ENCODE data around the gene NDUFS4. TPM values are rescaled to one million over a fixed set of nuclear protein-coding genes. Genes with fewer than 3 reads are reported as not detected.
"Not testable (repeated sequence)": the region's sequence is repeated elsewhere in the genome, so short reads cannot be mapped to it uniquely, and the experiment has no call there.

The NDUFS4 gene
- total and polyA plus RNA-seq, 9 of the 15 experiments (the other 6 are each of a cell fraction or from before 2014, with no cell fraction given) = 68.7 to 313 (median 113) TPM

DNA sequence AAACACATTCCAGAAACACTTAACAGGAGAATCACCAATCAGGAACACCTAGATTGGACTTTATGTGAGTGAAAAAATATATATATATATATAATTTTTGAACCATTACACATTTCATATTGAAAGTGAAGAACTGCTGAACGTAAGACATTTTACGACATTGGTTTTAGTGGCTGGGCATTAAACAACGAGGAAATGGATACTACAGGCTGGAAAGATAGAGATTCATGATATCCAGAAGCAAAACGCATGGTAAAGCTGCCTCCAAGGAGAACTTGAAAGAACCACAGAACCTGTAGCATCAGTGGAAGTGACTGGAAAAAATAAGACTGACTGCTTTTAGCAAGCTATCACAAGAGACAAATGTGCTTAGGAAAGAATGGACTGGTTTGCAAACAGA, 13.2 kb upstream of the NDUFS4 start:
- DNase-seq (ENCODE audit: extremely low read depth in 1 of 4, low spot score in 3 of 4) (no peak), ATAC-seq (no peak)
- in situ Hi-C loops (cut with MboI) = no loop called here

DNA sequence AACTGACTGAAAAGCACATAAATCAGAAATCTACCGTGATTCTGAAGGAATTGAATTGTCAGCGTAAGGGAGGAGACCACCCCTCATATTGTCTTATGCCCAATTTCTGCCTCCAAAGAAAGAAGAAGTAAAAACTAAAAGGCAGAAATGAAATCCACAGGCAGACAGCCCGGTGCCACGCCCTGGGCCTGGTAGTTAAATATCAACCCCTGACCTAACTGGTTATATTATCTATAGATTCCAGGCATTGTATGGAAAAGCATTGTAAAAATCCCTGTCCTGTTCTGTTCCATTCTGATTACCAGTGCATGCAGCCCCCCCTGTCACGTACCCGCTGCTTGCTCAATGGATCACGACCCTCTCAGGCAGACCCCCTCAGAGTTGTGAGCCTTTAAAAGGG, 11.9 kb upstream of the NDUFS4 start:
- POLR2A ChIA-PET; FAIRE-seq; ATAC-seq; H3K79me2 ChIP-seq (ENCODE audit: control insufficient read depth, insufficient read depth, low read length); H3K36me3 ChIP-seq (ENCODE audit: control insufficient read depth, insufficient read depth, low read length); BruUV-seq (replicated peaks); CTCF ChIA-PET (ENCODE audit: low intra/inter-chr PET ratio); H4K20me1 ChIP-seq (replicated peaks; ENCODE audit: control insufficient read depth, insufficient read depth, low read length); in situ Hi-C loops (cut with MboI); DNase-seq (ENCODE audit: extremely low read depth in 1 of 4, low spot score in 3 of 4); intact Hi-C loops (cut with micrococcal nuclease); H3K27me3 ChIP-seq (ENCODE audit: control insufficient read depth in 2 of 2, insufficient read depth in 2 of 2, low read length in 2 of 2); H3K4me2 ChIP-seq (ENCODE audit: insufficient read depth, low read length); H2AFZ ChIP-seq (ENCODE audit: low read depth, low read length); H3K9me1 ChIP-seq (ENCODE audit: control insufficient read depth, insufficient read depth, low read length); H3K27ac ChIP-seq (ENCODE audit: extremely low read depth, low read depth, low read length); H3K9me3 ChIP-seq (replicated peaks; ENCODE audit: control insufficient read depth, insufficient read depth, low read depth, low read length); H3K4me3 ChIP-seq; H3K9ac ChIP-seq (ENCODE audit: insufficient read depth in 1 of 2, low read depth in 2 of 2, low read length in 2 of 2): not testable (repeated sequence)
- WGBS (ENCODE audit: insufficient coverage, low coverage, missing lambda C conversion rate) = 65% methylated on average over 6 of the region's 7 CpGs
- H3K4me1 ChIP-seq (replicated peaks in 1 of 2; ENCODE audit: control insufficient read depth in 2 of 2, insufficient read depth in 2 of 2, low read length in 2 of 2) = peaks cover 0 to 13% of the 10 kb centered on the region in 2 experiments; a peak in 3 of 5 replicates

More for the DNA sequence above, 13.2 kb upstream of the NDUFS4 start:
- no peak overlapping the region for H3K4me3 ChIP-seq
- no peak for FAIRE-seq
- no peaks in the 10 kb centered on the region for H3K27me3 ChIP-seq (ENCODE audit: control insufficient read depth in 2 of 2, insufficient read depth in 2 of 2, low read length in 2 of 2)
- H3K27ac ChIP-seq (ENCODE audit: extremely low read depth, low read depth, low read length) = no peak overlapping the region
- no peaks in the 10 kb centered on the region for H3K9me1 ChIP-seq (ENCODE audit: control insufficient read depth, insufficient read depth, low read length)
- TF ChIP-seq SPI1 (IDR thresholded peaks at IDR 0.05; ENCODE audit: borderline replicate concordance, low read depth, low read length) (no peak), NRF1 (conservative IDR thresholded peaks at IDR 0.05 in 1 of 2, IDR thresholded peaks at IDR 0.05 in 1 of 2) (no peak), MIER1 (IDR thresholded peaks at IDR 0.05; ENCODE audit: low read depth) (no peak)
- TF ChIP-seq, protein P1, sequence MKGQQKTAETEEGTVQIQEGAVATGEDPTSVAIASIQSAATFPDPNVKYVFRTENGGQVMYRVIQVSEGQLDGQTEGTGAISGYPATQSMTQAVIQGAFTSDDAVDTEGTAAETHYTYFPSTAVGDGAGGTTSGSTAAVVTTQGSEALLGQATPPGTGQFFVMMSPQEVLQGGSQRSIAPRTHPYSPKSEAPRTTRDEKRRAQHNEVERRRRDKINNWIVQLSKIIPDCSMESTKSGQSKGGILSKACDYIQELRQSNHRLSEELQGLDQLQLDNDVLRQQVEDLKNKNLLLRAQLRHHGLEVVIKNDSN (CRISPR knock-in tag; IDR thresholded peaks at IDR 0.05) = no peak
- TF ChIP-seq, protein P2, sequence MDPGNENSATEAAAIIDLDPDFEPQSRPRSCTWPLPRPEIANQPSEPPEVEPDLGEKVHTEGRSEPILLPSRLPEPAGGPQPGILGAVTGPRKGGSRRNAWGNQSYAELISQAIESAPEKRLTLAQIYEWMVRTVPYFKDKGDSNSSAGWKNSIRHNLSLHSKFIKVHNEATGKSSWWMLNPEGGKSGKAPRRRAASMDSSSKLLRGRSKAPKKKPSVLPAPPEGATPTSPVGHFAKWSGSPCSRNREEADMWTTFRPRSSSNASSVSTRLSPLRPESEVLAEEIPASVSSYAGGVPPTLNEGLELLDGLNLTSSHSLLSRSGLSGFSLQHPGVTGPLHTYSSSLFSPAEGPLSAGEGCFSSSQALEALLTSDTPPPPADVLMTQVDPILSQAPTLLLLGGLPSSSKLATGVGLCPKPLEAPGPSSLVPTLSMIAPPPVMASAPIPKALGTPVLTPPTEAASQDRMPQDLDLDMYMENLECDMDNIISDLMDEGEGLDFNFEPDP (CRISPR knock-in tag; IDR thresholded peaks at IDR 0.05) = no peak
- POLR2A ChIA-PET = interaction anchor here (0.7 kb wide), 1 partner anchor 543 kb away, joined by 3 read pairs; no protein-coding TSS in a partner anchor
- WGBS (ENCODE audit: insufficient coverage, low coverage, missing lambda C conversion rate) = 55% methylated on average over 4 of the region's 4 CpGs
- H3K9ac ChIP-seq (ENCODE audit: insufficient read depth in 1 of 2, low read depth in 2 of 2, low read length in 2 of 2) = no peak overlapping the region
- H3K4me1 ChIP-seq (replicated peaks in 1 of 2; ENCODE audit: control insufficient read depth in 2 of 2, insufficient read depth in 2 of 2, low read length in 2 of 2) = peaks cover 0 to 8% of the 10 kb centered on the region in 2 experiments; a peak in 2 of 5 replicates
- CTCF ChIA-PET (ENCODE audit: low intra/inter-chr PET ratio) = no interaction called here
- no TSS peak for BruUV-seq (replicated peaks)
- H2AFZ ChIP-seq (ENCODE audit: low read depth, low read length) = no peak overlapping the region
- H3K4me2 ChIP-seq (ENCODE audit: insufficient read depth, low read length) = no peak overlapping the region
- intact Hi-C loops (cut with micrococcal nuclease) = no loop called here
- no peaks in the 10 kb centered on the region for H3K36me3 ChIP-seq (ENCODE audit: control insufficient read depth, insufficient read depth, low read length)
- no peaks in the 10 kb centered on the region for H3K9me3 ChIP-seq (replicated peaks; ENCODE audit: control insufficient read depth, insufficient read depth, low read depth, low read length)
- H3K79me2 ChIP-seq (ENCODE audit: control insufficient read depth, insufficient read depth, low read length) = no peaks in the 10 kb centered on the region
- no peaks in the 10 kb centered on the region for H4K20me1 ChIP-seq (replicated peaks; ENCODE audit: control insufficient read depth, insufficient read depth, low read length)
